Fibroblast of skin of right biceps (primary cell): ENCODE results near the gene ETS2.
"Not testable (repeated sequence)": the region's sequence is repeated elsewhere in the genome, so short reads cannot be mapped to it uniquely, and the experiment has no call there.

ENCODE experiments used
- DNase-seq: peaks from one replicate; pipeline ENCODE4 v3.0.0-alpha.2; 2013

The ETS2 gene

GRCh38 chr21:38818325-38818723, 12.6 kb downstream of the ETS2 start:
- no peak for DNase-seq

GRCh38 chr21:38819051-38819718, 13.5 kb downstream of the ETS2 start:
- DNase-seq = no peak

GRCh38 chr21:38819719-38820159, 14.0 kb downstream of the ETS2 start:
- peak; percentile 81 for DNase-seq

GRCh38 chr21:38820471-38821239, 14.9 kb downstream of the ETS2 start:
- no peak for DNase-seq

- no peak for DNase-seq
Observed at GRCh38 chr21:38821248-38821647, 15.5 kb downstream of the ETS2 start.

- DNase-seq = no peak
Observed at GRCh38 chr21:38821959-38822682, 16.4 kb downstream of the ETS2 start.

GRCh38 chr21:38822778-38823238, 17.1 kb downstream of the ETS2 start:
- no peak for DNase-seq

- no peak for DNase-seq
Observed at GRCh38 chr21:38823737-38824123, 18.0 kb downstream of the ETS2 start.

GRCh38 chr21:38824124-38824822, 18.5 kb downstream of the ETS2 start:
- DNase-seq = peak; percentile 52

- no peak for DNase-seq
Observed at GRCh38 chr21:38825269-38825668, 19.5 kb downstream of the ETS2 start.

GRCh38 chr21:38825921-38826320, 20.2 kb downstream of the ETS2 start:
- no peak for DNase-seq

- DNase-seq = not testable (repeated sequence)
Observed at GRCh38 chr21:38828111-38828510, 22.4 kb downstream of the ETS2 start.

GRCh38 chr21:38830671-38831525, 25.2 kb downstream of the ETS2 start:
- no peak for DNase-seq

GRCh38 chr21:38831526-38832467, 26.1 kb downstream of the ETS2 start:
- DNase-seq = peak; percentile 94

- DNase-seq = no peak
Observed at GRCh38 chr21:38832664-38833063, 26.9 kb downstream of the ETS2 start.

GRCh38 chr21:38833117-38833516, 27.4 kb downstream of the ETS2 start:
- no peak for DNase-seq

GRCh38 chr21:38834725-38835124, 29.0 kb downstream of the ETS2 start:
- DNase-seq = no peak

GRCh38 chr21:38837806-38838461, 32.2 kb downstream of the ETS2 start:
- no peak for DNase-seq

GRCh38 chr21:38838598-38839327, 33.0 kb downstream of the ETS2 start:
- DNase-seq = no peak
